T-helper 2 cell (primary cell): ENCODE measurements around the gene RAB42.
A peak's percentile ranks its signal among the peaks of the same experiment; 100 is the strongest.
"Not testable (repeated sequence)": the region's sequence is repeated elsewhere in the genome, so short reads cannot be mapped to it uniquely, and the experiment has no call there.

ENCODE experiments used
- DNase-seq, 5 experiments: peaks; one replicate each; pipeline versions ENCODE4 v3.0.0 to v3.0.0-alpha.2; 2012 to 2022
- total RNA-seq, 2 donors: gene quantifications; one replicate each; lab custom pipeline; 2026; lab: John Stamatoyannopoulos, UW

The RAB42 gene, protein sequence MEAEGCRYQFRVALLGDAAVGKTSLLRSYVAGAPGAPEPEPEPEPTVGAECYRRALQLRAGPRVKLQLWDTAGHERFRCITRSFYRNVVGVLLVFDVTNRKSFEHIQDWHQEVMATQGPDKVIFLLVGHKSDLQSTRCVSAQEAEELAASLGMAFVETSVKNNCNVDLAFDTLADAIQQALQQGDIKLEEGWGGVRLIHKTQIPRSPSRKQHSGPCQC
- 0 to 0.07 reads per million in 2 donors for total RNA-seq

DNA sequence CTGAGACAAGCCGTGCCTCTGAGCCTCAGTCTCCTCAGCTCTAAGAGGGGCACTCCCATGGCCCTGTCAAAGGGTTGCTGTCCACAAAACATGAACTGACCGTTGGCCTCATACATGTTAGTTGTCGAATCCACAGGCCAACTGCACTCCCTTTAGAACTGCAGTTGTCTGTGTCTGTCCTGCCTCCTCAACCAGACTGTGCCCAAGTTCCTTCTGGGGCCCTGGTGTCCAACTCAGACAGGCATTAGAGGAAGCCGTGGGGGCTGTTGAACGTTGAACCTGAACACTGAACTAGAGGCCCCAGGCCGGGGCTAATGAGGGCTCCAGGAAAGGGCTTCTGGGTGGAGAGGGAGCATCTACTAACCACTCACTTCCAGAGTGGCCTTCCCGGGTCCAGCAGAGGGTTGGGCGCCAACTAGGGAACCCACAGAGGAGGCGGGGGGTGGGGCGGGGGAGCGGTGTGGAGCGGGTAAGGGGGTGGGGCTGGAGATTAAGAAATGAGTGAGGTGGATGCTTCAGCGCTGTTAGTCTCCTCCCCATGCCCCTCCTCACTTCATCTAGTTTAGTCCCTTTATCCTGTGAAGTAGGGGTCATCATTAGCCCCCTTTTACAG lies at the start of gene RAB42:
TSS of gene RAB42 (plus strand) at position 558 of the 613 bp plus-strand sequence. CDS start 247 bp downstream, outside the sequence.
- DNase-seq, result peak in 1 of 5 experiments; percentile 37

DNA sequence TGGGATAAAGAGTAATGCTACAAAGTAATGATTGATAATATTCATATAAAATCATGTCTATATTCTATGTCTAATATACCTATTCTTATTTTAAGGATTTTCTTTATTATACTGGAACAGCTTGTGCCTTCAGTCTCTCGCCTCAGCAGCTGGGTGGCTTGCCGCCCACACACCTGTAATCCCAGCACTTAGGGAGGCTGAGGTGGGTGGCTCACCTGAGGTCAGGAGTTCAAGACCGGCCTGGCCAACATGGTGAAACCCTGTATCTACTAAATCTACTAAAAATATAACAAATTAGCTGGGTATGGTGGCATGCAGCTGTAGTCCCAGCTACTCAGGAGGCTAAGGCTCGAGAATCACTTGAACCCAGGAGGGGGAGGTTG lies 46.8 kb upstream of the RAB42 start:
- no peak for DNase-seq

DNA sequence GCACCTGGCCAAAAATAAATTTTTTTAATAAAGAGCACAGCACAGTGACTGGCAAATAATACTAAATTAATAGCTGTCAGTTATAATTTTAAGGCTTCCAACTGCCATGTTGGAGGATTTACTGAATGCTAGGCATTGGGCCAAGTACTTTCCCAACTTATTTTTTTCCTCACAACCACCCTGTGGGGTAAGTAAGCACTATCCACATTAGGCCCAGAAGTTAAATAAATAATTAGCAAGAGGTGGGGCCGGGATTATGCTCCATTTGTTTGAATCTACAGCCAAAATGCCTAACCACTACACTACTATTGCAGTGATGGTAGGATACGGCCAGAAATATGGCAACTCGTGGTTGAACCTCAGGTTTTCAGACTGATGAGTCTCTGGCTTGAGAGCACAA lies 43.7 kb upstream of the RAB42 start:
- no peak for DNase-seq

DNA sequence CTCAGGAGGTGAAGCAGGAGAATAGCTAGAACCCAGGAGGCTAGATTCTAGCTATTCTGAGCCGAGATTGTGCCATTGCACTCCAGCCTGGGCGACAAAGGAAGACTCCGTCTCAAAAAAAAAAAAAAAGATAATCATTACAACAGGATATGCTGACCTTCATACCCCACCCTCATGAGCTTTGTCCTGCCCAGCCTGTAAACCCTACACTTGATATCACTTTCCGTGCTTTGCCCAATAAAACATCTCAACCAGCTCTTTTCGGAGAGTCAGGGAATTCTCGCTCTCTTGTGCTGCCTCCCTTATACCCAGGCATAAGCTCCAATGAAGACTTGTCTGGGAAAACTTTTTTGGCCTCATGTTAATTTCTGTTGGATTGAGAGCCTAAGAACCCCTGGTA lies 40.7 kb upstream of the RAB42 start:
- no peak for DNase-seq

DNA sequence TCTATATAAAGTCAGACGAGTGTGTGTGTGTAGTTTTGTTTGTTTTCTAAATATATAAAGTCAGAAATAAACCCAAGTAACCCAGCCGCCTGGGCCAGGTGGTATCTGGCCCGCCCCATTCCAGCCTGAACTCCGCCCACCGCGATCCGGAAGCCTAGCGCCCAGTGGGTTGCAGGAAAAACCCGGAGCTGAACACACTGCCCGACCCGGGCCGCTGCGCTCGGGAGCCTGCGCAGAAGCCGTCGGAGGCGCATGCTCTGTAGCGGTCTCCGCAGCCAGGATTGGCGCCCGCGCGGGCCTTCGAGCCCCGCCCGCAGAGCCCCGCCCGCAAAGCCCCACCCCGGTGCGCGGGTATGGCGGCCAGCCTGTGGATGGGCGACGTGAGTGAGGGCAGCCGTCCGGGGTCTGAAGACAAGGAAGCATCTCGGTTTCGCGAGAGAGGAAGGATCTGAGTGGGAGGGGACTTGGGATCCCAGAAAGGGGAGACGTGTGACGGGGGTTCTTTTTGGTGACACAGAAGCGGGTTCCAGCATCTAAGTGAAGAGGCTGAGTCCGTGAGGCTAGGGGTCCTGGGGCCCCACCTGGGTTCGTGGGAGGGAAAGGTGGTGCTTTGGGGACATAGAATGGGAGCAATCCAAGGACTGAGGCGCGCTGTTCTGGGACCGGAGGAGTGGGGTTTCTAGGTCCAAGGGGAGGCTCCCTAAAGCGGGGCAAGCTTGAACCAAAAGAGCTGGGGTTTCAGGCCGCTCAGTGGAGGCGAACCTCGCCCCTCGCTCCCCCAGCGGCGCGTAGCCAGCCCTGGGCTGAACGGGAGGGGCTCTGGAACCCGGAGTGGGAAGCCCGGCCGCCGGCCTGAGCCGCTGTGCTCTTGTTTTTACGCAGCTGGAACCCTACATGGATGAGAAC lies 39.1 kb upstream of the RAB42 start, which contains the start of gene TRNAU1AP:
TSS of gene TRNAU1AP (plus strand) at position 328 of the 906 bp plus-strand sequence. CDS start at position 354, 26 bp downstream.
- peak; percentile 90 to 98 (median 96) for DNase-seq

DNA sequence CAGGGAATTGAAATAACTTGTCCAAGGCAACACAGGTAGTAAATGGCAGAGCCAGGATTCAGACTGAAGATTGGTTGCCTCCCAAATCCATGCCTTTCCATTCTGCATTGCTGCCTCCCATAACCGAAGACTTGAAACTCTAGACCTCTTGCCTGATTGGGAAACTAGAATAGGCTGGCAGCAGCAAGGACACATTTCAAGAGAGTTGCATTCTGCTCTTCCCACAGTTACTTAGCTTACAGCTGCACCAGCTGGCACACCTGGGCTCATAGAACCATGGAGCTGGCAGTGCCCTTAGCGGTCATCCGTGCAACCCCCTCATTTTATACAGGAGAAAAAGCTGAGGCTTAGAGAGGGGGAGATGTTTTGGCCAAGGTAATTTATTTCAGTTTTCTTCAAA lies 31.2 kb upstream of the RAB42 start:
- DNase-seq, result no peak

DNA sequence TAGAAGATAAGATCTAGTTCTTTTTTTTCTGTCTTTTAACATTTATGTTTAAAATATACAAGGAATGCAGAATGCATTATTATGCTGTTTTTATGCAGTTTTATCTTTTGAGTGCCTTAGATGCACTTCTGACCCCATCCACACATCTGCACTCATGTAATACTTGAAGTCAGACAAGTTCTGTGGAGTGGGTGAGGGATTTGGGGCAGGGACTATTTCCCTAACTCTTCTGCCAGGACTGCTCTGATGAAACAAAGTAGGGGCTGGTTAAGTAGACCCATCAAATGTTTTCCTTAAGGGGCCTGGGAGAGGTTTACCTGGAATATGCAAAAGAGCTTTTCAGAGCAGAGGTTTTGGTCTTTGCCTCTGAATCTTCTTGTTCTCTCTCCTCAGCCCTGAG lies 27.8 kb upstream of the RAB42 start:
- no peak for DNase-seq

DNA sequence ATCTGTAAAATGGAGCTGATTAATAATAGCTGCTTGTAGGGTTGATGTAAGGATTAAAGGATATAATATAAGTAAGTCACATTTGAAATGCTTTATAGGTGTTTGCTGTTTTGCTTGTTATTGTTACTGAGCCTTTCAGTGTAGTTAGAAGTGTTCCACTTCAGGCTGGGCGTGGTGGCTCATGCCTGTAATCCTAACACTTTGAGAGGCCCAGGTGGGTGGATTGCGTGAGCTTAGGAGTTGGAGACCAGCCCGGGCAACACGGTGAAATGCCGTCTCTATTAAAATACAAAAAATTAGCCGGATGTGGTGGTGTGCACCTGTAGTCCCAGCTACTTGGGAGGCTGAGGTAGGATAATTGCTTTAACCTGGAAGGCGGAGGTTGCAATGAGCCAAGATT lies 27.0 kb upstream of the RAB42 start:
- DNase-seq, result no peak

DNA sequence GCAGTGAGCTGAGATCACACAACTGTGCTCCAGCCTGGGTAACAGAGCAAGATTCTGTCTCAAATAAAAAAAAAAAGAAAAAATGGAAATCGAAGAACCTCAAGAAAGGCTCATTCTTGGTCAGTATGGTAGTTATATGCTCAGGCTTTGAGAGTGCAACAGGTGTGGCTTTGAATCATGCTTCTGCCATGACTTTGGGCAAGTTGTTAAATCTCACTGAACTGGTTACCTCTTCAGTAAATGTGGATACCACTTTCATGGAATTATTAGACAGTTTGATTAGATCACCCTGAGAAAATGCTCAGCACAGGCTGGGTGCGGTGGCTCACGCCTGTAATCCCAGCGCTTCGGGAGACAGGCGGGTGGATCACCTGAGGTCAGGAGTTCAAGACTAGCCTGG lies 26.3 kb upstream of the RAB42 start:
- no peak for DNase-seq

DNA sequence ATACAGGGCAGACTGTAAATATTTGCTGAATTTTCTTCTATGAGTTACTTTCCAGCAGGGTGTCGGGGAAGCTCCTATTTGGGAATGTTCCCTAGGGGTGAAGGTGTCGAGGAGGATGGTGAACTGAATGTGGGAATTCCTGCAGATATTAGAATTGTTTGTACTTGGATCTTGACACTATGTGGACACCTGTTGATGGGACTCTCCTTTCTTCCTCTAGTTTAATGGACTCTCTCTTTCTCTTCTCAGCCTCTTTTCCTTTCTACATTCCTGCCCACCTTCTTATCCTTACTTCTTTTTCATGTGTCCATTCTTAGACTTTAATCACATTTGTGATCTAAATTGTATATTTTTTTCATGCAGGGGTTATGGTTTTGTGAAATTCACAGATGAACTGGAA lies 25.1 kb upstream of the RAB42 start:
- DNase-seq, result no peak

DNA sequence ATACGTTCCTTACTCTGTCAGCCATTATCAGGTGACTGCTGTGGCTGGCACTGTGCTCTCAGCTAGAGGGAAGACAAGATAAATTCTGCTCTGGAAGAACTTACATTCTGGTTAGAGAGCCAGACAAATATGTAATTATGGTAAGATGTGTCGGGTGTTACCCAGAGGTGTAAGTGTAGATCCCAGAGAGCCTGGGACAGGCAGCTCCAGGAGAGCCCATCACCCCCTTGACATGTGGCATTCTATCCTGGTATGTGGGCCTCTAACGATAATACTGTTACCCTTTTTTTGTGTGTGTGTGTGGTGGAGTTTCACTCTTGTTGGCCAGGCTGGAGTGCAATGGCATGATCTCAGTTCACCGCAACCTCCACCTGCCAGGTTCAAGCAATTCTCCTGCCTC lies 20.2 kb upstream of the RAB42 start:
- DNase-seq, result no peak

DNA sequence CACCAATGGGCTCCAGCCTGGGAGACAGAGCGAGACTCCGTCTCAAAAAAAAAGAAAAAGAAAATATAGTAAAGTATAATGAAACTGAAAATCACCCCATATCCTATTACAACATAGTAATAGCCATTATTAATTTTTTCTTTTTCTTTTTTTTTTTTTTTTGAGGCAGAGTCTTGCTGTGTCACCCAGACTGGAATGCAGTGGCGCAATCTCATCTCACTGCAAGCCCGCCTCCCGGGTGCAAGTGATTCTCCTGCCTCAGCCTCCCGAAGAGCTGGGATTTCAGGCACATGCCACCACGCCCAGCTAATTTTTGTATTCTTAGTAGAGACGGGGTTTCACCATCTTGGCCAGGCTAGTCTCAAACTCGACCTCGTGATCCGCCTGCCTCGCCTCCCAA lies 19.2 kb upstream of the RAB42 start:
- not testable (repeated sequence) for DNase-seq

DNA sequence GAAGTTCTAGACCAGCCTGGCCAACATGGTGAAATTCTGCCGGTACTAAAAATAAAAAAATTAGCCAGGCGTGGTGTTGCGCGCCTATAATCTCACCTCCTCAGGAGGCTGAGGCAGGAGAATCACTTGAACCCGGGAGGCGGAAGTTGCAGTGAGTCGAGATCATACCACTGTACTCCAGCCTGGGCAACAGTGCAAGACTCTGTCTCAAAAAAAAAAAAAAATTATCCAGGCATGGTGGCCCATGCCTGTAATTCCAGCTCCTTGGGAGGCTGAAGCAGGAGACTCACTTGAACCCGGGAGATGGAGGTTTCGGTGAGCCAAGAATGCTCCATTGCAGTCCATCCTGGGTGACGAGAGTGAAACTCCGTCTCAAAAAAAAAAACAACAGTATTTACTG lies 18.5 kb upstream of the RAB42 start:
- no peak for DNase-seq

DNA sequence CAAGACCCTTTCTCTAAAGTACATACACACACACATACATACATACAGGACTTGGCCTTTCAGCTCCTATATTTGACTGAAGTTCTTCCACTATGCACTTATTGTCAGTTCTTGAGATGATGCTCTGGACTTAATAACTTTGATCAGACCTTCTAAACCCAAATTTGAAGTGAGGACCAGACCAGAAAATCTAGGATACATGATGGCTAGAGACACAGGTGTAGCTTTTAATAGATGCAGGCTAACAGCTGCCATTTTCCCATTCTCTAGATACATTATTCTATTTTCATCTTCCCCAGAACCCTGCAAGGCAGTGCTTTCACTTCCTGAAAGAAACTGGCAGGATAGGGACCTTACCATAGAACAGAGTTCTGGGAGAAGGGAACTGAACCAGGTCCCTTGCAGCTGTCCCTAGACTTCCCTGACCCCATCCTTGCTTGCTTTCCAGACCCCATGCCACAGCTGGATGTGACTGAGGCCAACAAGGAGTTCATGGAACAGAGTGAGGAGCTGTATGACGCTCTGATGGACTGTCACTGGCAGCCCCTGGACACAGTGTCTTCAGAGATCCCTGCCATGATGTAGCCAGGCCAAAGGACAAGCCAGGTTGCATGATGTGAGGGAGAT lies 14.9 kb upstream of the RAB42 start:
- DNase-seq, result no peak

DNA sequence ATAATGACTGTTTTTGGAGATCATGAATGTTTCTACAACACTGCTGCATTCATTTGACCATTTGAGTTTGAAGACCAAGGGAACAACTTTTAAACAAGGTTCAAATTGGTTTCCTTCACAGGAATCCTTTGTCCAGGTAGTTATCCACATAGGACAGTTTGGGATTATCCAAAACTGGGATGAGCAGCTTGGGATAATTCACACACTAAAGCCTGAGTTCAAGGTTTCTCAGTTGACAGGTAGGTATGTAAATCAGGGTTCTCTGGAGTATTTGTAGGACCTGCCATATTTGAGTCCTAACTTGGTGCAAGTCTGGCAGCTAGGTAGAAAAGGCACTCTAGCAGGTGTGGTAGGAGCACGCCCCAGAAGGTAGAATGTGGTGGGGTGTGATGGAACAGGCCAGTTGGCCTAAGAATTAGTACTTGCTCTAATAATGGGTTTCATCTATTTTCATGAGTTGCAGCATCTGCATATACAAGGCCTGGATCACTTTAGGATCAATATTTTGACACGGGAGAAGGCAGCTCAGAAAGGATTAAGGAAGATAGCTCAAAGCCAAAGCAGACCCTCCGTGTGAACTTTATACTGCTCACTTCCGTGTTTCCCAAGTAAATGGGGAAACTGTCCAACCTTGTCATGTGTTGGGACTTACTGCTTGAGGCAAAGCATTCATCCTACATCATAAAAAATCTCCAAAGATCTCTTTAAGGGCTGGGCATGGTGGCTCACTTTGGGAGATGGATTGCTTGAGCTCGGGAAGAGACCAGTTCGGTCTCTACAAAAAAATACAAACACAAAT lies 14.1 kb upstream of the RAB42 start:
- DNase-seq, result no peak

DNA sequence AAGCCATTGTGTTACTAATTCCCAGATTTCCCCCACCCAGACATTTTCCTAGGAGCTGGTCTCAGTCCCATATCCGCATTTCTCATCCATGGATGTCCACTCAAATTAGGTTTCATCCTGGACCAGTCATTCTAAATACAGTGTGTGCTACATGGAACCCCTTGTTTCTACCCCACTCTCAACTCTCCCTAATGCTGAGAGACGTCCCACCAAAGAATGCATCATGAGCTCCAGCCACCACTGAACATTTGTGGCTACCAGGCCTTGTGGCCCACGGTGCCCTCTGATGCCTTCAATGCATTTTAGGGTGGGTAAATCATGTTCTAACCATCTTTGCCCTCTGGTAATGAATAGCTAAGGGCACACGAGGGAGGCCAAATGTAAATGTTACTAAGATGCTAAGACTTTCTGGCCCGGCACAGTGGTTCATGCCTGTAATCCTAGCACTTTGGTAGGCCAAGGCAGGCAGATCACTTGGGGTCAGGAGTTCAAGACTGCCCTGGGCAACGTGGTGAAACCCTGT lies 13.3 kb upstream of the RAB42 start:
- no peak for DNase-seq

DNA sequence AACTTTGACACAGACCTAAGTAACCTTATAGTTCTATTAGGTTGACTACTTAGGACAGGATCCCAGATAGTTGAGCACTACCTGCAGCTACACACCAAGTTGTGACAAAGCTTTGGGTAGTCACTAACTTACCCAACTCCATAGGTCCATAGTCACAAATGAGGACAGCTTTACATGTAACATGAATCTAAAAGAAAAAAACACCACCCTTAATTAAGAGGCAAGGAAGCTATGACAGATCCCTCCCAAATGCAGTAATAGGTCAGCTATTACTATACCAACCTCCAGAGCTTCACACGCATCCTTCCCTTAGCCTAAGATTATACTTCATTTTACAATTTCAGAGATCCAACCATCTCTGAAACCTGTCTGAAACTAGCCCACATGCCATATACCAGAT lies 12.7 kb upstream of the RAB42 start:
- peak in 1 of 5 experiments; percentile 24 for DNase-seq

DNA sequence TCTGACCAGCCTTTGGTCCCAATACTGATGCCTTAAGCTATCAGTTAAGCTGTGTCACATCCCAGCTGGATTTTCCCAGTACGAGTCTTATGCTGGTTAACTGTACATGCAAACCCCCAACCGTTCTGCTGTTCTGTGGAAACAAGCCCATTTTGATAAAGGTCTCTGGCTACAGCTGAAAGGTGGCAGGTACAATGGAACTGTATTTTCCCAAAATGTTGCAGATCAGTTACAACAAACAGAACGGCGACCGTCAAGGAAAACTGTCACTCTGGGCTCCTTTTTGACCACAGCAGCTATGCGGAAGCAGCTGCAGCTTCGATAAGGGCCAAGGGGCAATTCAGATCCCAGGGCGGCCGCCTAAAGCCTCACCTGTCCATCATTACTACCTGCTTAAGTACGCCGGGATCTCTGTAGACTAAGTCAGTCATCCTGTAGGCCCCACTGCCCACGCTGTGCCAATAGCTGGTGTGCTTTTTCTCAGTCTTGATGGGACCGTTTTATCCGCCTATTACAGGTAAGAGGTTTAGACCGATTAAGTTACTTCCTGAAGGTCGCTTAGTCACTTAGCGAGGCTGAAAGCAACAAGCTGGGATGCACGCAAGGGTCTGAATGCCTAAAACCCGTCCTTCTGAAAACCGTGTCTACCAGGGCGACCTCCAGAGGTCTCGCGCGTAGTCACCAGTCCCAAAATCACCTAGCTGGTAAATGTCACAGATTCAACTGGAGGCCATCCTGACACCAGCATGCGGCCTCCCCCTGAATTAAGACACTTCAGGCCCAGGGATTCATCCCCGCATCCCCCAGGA lies 11.1 kb upstream of the RAB42 start:
- DNase-seq, result peak in 4 of 5 experiments; percentile 30 to 85 (median 42)

DNA sequence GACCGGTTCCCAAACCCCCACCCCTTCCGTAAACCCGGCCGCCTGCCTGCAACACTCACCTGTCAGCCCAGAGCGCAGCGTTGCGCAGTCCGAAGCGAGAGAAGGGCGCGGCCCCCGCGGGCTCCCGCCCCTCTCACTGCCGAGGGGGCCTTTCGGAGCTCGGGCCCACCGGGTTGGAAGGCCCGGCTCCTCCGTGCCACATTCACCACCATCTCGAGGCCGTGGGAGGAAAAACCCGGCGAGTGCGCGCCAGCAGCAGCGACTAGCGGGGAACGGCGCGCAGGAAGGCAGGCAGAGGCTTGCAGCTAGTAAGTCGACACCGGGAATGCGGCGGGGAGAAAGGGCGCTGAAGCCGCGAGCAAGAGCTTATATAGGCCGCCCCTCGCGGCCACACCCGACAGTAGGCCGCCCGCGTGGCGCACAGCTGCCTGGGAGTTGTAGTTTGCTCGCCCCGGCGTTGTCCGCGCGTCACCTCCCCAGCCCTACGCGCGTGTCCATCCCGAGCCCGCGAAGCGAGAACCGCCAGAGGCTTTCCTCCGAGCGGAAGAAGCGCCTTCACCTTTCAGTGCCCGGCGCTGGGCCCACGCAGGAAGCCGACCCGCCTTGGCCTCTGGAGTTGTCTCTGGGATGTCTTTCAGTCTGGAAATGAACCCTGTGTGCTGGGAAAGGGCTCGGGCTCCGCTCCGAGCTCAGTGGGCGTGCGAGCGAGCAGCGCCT lies 10.4 kb upstream of the RAB42 start:
- peak; percentile 86 to 97 (median 88) for DNase-seq

DNA sequence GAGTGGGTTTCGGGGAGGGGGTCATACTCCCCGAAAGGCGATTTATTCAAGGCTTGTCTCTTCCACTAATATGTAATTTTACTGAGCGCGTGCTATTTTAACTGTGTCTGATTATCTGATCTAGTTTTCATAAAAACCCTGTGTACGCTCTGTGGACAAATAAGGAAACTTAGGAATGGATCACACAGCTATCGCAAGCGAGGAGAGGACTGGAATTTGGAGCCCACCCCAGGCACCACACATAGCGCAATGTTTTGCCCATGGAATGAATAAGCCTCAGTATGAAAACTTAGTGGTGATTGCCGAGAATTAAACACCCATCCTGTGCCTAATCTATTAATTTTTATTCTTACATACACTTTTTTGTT lies 9.8 kb upstream of the RAB42 start:
- no peak for DNase-seq
